GM12864 (cell line): ENCODE measurements around the gene BTBD9.

Experiments used
- DNase-seq: peaks from one replicate; pipeline ENCODE4 v3.0.0-alpha.2; 2011; ENCODE audit warnings: low read depth
- H3K4me3 ChIP-seq: 2 replicates; pipeline ENCODE4 v1.5.1; 2011; ENCODE audit warnings: mild to moderate bottlenecking, low read depth, low read length, control low read depth
- CTCF ChIP-seq: IDR thresholded peaks from 2 replicates; pipeline ENCODE4 v1.5.1; 2011; ENCODE audit warnings: low read depth, mild to moderate bottlenecking, moderate library complexity, low read length, control low read depth, inconsistent platforms; ENCODE audit errors: missing control alignments

BTBD9 gene

GRCh38 chr6:38470548-38470947 lies 169.2 kb downstream of the BTBD9 start:
- H3K4me3 ChIP-seq: no peak overlapping the region
- no peak for TF ChIP-seq CTCF
- DNase-seq: no peak

- no peak for TF ChIP-seq CTCF
- no peak overlapping the region for H3K4me3 ChIP-seq
Observed at GRCh38 chr6:38467566-38467965, 172.2 kb downstream of the BTBD9 start.

GRCh38 chr6:38460186-38460585 lies 179.5 kb downstream of the BTBD9 start:
- H3K4me3 ChIP-seq: no peak overlapping the region
- DNase-seq: no peak
- TF ChIP-seq CTCF: no peak

More at GRCh38 chr6:38467566-38467965, 172.2 kb downstream of the BTBD9 start:
- no peak for DNase-seq

- no peak overlapping the region for H3K4me3 ChIP-seq
- no peak for TF ChIP-seq CTCF
- DNase-seq: no peak
Observed at GRCh38 chr6:38459291-38459690, 180.4 kb downstream of the BTBD9 start.

GRCh38 chr6:38453861-38454260 lies 185.9 kb downstream of the BTBD9 start:
- DNase-seq: no peak
- TF ChIP-seq CTCF: no peak
- no peak overlapping the region for H3K4me3 ChIP-seq

- no peak for TF ChIP-seq CTCF
- no peak for DNase-seq
- no peak overlapping the region for H3K4me3 ChIP-seq
Observed at GRCh38 chr6:38452816-38453660, 186.7 kb downstream of the BTBD9 start.

- H3K4me3 ChIP-seq: no peak overlapping the region
- no peak for DNase-seq
- no peak for TF ChIP-seq CTCF
Observed at GRCh38 chr6:38450717-38451116, 189.0 kb downstream of the BTBD9 start.
